Activated naive CD8-positive, alpha-beta T cell treated with anti-CD3 and anti-CD28 coated beads for 36 hours (primary cell): ENCODE data around the gene C9orf152. TPM values are rescaled to one million over a fixed set of nuclear protein-coding genes. Genes with fewer than 3 reads are reported as not detected.

ENCODE experiments used
- DNase-seq: peaks from one replicate; pipeline ENCODE4 v3.0.0; 2021
- H3K27ac Mint-ChIP-seq: one replicate; pipeline ENCODE4 v1.8.0; 2022; ENCODE audit warnings: mild to moderate bottlenecking, moderate library complexity, mixed read lengths
- H3K27me3 Mint-ChIP-seq: one replicate; pipeline ENCODE4 v1.8.0; 2022; ENCODE audit warnings: mild to moderate bottlenecking, mixed read lengths
- H3K36me3 Mint-ChIP-seq: one replicate; pipeline ENCODE4 v1.8.0; 2021; ENCODE audit warnings: mild to moderate bottlenecking, mixed read lengths
- H3K4me1 Mint-ChIP-seq: one replicate; pipeline ENCODE4 v1.8.0; 2021; ENCODE audit warnings: mixed read lengths
- H3K4me3 Mint-ChIP-seq: one replicate; pipeline ENCODE4 v1.8.0; 2022; ENCODE audit warnings: mild to moderate bottlenecking, moderate library complexity, mixed read lengths
- H3K9me3 Mint-ChIP-seq: one replicate; pipeline ENCODE4 v1.8.0; 2022; ENCODE audit warnings: mixed read lengths
- total RNA-seq, 2 experiments: library from RNA; stranded (reverse); gene quantifications; one replicate each; pipeline ENCODE4 v1.2.3, GENCODE V29; 2021

Gene C9orf152
- total RNA-seq, 2 experiments from 2014 or later: not detected

DNA sequence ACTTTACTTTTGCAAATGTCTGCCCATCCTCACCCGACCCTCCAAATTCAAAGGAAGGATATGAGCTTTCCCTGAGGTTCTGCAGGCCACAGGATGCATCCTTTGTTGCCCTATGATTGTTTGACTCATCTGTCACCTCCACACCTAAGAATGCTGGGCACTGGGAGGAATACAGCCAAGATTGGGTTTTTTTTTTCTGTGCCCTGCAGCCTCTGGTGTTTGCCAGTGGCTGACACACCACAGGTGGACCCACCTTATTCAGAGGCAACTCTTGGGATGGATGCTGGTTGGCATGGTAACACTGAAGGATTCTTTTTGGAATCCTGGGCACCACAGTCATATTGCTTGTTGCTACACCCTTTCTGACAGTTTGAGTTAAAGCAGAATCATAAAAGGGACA lies 29.7 kb downstream of the C9orf152 start:
- no peak for DNase-seq
- H3K9me3 Mint-ChIP-seq: peaks cover 2% of the 10 kb centered on the region
- H3K27me3 Mint-ChIP-seq: peaks cover 4% of the 10 kb centered on the region
- H3K36me3 Mint-ChIP-seq: no peaks in the 10 kb centered on the region
- no peak overlapping the region for H3K27ac Mint-ChIP-seq
- H3K4me3 Mint-ChIP-seq: no peak overlapping the region
- H3K4me1 Mint-ChIP-seq: peaks cover 3% of the 10 kb centered on the region

- peaks cover 2% of the 10 kb centered on the region for H3K9me3 Mint-ChIP-seq
- peaks cover 6% of the 10 kb centered on the region for H3K27me3 Mint-ChIP-seq
- no peak for DNase-seq
- peaks cover 4% of the 10 kb centered on the region for H3K4me1 Mint-ChIP-seq
- no peak overlapping the region for H3K27ac Mint-ChIP-seq
- no peak overlapping the region for H3K4me3 Mint-ChIP-seq
- no peaks in the 10 kb centered on the region for H3K36me3 Mint-ChIP-seq
Observed at GRCh38 chr9:110175275-110175968, 32.5 kb downstream of the C9orf152 start.

DNA sequence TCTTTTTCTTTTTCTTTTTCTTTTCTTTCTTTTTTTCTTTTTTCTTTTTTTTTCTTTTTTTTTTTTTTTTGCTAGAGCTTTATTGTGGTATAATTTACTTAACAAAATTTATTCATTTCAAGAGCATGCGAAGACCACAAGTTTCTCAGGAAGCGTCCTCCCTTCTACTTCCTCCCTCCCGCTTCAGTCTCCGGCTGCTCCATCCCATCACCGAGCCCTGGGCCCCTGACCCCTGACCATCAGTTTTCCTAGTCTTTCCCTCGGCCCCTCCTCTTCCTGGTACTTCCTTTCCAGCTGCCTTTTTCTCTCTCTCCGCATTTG lies 34.7 kb downstream of the C9orf152 start:
- Mint-ChIP-seq H3K27me3 (peaks cover 6% of the 10 kb centered on the region), H3K36me3 (no peaks in the 10 kb centered on the region), H3K4me1 (peaks cover 4% of the 10 kb centered on the region), H3K9me3 (peaks cover 2% of the 10 kb centered on the region), H3K4me3 (no peak overlapping the region), H3K27ac (no peak overlapping the region)
- no peak for DNase-seq

DNA sequence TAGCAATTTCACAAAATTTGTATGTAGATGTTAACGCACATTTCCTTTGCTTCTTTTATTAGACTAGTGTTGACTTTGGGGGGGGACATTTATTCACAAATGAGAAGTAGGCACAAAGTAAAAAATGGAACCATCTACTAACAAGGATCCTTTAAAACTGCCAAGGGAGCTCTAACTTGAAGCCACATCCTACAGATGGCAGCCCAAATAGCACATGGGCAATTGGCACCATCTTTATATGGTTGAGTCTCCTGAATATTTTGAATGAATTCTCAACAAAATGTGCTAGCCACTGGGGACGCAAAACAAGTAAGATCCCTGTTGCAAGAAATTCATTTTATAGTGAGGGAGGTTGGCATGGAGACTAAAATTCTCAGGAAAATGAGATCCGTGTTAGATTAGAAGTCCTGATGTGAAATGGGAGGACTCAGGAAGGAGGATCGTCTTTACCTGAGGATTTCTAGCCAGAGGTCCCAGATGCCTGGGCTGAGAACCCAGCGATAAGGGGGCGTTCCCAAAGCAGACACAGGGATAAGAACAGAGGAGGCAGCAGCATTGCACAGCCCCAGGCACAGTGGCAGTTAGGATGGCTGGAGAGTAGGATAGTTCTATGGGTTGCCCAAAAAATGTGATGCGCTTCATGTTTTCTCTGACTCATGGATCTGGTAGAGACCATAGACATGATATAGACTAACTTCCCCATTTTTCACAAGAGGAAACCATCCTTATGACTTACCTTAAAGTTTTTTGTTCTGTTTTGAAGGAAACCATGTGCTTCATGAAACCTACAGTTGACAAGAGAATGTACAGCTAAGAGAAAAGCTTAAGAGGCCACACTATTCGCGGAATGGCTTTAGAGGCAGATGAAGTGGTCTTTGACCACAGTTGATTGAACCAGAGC lies 37.4 kb downstream of the C9orf152 start:
- Mint-ChIP-seq H3K4me1 (peaks cover 4% of the 10 kb centered on the region), H3K9me3 (peaks cover 2% of the 10 kb centered on the region), H3K27ac (no peak overlapping the region), H3K27me3 (peaks cover 9% of the 10 kb centered on the region), H3K4me3 (no peak overlapping the region), H3K36me3 (no peaks in the 10 kb centered on the region)
- DNase-seq: no peak

DNA sequence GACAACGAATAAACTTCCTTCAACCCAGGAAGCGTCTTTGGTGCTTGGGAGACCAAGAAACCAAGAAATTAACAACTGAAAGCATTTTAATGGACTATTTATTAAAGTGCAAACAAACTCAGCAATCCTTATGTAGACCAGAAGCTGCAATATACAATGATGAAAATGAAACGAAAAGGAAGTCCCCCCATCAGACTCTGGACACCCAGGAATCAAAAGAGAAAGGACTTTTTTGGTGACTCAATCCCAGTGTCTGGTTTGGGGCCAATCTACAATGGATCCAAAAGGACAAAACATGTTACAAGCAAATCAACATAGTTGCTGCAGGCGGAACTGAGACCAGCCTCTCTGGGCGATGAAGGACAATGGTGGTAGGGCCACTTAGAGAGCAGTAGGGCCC lies 39.5 kb downstream of the C9orf152 start:
- Mint-ChIP-seq H3K9me3 (peaks cover under 1% of the 10 kb centered on the region), H3K27ac (no peak overlapping the region), H3K4me1 (peaks cover 2% of the 10 kb centered on the region), H3K27me3 (peaks cover 7% of the 10 kb centered on the region), H3K36me3 (no peaks in the 10 kb centered on the region), H3K4me3 (no peak overlapping the region)
- no peak for DNase-seq

GRCh38 chr9:110161940-110162339 lies 46.0 kb downstream of the C9orf152 start:
- H3K4me3 Mint-ChIP-seq: no peak overlapping the region
- H3K4me1 Mint-ChIP-seq: peaks cover 19% of the 10 kb centered on the region
- H3K27me3 Mint-ChIP-seq: peaks cover 3% of the 10 kb centered on the region
- no peaks in the 10 kb centered on the region for H3K36me3 Mint-ChIP-seq
- no peak overlapping the region for H3K27ac Mint-ChIP-seq
- DNase-seq: no peak
- no peaks in the 10 kb centered on the region for H3K9me3 Mint-ChIP-seq

- DNase-seq: no peak
- no peak overlapping the region for H3K4me3 Mint-ChIP-seq
- no peaks in the 10 kb centered on the region for H3K9me3 Mint-ChIP-seq
- H3K27ac Mint-ChIP-seq: no peak overlapping the region
- H3K4me1 Mint-ChIP-seq: peaks cover 31% of the 10 kb centered on the region
- H3K36me3 Mint-ChIP-seq: no peaks in the 10 kb centered on the region
- no peaks in the 10 kb centered on the region for H3K27me3 Mint-ChIP-seq
Observed at GRCh38 chr9:110160685-110161084, 47.3 kb downstream of the C9orf152 start.

GRCh38 chr9:110160123-110160522 lies 47.8 kb downstream of the C9orf152 start:
- H3K27me3 Mint-ChIP-seq: no peaks in the 10 kb centered on the region
- no peaks in the 10 kb centered on the region for H3K9me3 Mint-ChIP-seq
- no peak overlapping the region for H3K4me3 Mint-ChIP-seq
- no peaks in the 10 kb centered on the region for H3K36me3 Mint-ChIP-seq
- H3K4me1 Mint-ChIP-seq: peaks cover 31% of the 10 kb centered on the region
- DNase-seq: no peak
- H3K27ac Mint-ChIP-seq: no peak overlapping the region

DNA sequence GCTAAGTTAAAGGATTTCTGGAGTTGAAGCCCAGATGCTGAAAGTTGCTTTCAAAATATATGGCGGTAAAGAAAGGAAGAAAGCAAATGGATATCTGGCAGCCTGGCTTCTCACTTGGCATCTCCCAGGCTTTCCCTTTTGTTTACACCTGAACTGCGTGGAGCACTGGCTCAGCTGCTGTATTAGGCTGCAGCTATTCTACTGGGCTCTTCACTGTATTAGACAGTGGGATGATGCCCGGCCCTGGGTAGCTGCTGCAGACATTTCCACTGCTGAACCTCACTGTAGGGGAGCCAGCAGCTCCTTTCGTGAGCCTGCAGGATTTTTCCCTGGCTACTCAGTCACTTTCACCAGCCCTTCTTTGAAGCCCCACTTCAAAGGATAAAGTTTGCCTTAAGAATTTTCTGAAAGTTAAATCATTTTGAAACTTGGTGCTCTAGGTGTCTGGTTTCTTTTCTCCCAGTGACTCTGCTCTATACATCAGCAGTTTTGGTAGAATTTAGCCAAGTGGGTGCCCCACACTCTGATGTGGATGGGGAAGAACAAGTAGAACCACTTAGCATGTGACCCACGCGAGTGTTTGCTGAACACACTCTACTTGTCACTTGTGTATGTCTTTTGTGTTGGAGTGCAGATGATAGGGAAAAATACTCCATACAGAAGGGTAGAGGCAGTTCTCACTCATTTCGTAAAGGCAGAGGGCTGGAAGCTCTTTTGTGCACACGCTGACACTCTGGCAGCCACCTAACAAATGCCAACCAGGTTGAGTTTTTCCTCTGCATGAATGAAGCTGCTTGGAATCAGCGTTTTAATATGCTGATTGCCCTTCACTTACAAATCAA lies 49.9 kb downstream of the C9orf152 start:
- no peaks in the 10 kb centered on the region for H3K36me3 Mint-ChIP-seq
- peaks cover 32% of the 10 kb centered on the region for H3K4me1 Mint-ChIP-seq
- no peak for DNase-seq
- no peak overlapping the region for H3K4me3 Mint-ChIP-seq
- H3K9me3 Mint-ChIP-seq: no peaks in the 10 kb centered on the region
- H3K27ac Mint-ChIP-seq: no peak overlapping the region
- no peaks in the 10 kb centered on the region for H3K27me3 Mint-ChIP-seq

- no peaks in the 10 kb centered on the region for H3K36me3 Mint-ChIP-seq
- no peaks in the 10 kb centered on the region for H3K27me3 Mint-ChIP-seq
- no peak overlapping the region for H3K4me3 Mint-ChIP-seq
- H3K4me1 Mint-ChIP-seq: peaks cover 28% of the 10 kb centered on the region
- H3K9me3 Mint-ChIP-seq: no peaks in the 10 kb centered on the region
- DNase-seq: no peak
- H3K27ac Mint-ChIP-seq: no peak overlapping the region
Observed at GRCh38 chr9:110156902-110157301, 51.1 kb downstream of the C9orf152 start.

GRCh38 chr9:110156416-110156815 lies 51.5 kb downstream of the C9orf152 start:
- Mint-ChIP-seq H3K4me3 (no peak overlapping the region), H3K36me3 (no peaks in the 10 kb centered on the region), H3K27ac (no peak overlapping the region), H3K27me3 (no peaks in the 10 kb centered on the region), H3K9me3 (no peaks in the 10 kb centered on the region), H3K4me1 (peaks cover 27% of the 10 kb centered on the region)
- no peak for DNase-seq

DNA sequence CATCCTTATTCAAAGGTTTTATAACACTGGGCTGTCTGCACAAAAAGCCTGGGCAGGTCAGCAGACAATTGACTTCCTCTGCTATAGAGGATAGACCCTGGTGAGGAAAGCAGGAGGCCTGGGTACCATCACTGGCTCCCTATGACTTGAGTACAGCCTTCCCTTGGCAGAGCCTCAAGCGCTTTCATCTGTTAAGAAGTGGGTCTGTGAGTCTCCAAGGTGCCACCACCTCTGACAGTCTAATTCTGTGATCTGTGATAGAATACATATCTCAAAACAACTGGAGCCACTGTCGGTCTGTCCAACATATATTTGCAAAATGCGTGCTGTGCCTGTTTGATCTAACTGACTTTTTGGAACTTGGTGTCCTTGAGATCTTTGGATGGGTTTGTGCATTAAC lies 52.2 kb downstream of the C9orf152 start:
- Mint-ChIP-seq H3K4me1 (peaks cover 25% of the 10 kb centered on the region), H3K27me3 (no peaks in the 10 kb centered on the region), H3K4me3 (no peak overlapping the region)

GRCh38 chr9:110153431-110153830 lies 54.5 kb downstream of the C9orf152 start:
- peaks cover 3% of the 10 kb centered on the region for H3K36me3 Mint-ChIP-seq
- H3K4me1 Mint-ChIP-seq: peaks cover 34% of the 10 kb centered on the region
- no peak overlapping the region for H3K4me3 Mint-ChIP-seq
- H3K27me3 Mint-ChIP-seq: no peaks in the 10 kb centered on the region
- DNase-seq: no peak
- H3K9me3 Mint-ChIP-seq: no peaks in the 10 kb centered on the region
- no peak overlapping the region for H3K27ac Mint-ChIP-seq

More for the DNA sequence above, 52.2 kb downstream of the C9orf152 start:
- Mint-ChIP-seq H3K36me3 (no peaks in the 10 kb centered on the region), H3K27ac (no peak overlapping the region), H3K9me3 (no peaks in the 10 kb centered on the region)
- DNase-seq: no peak

GRCh38 chr9:110152704-110153374 lies 55.1 kb downstream of the C9orf152 start:
- H3K4me3 Mint-ChIP-seq: no peak overlapping the region
- H3K27ac Mint-ChIP-seq: no peak overlapping the region
- no peak for DNase-seq
- H3K27me3 Mint-ChIP-seq: no peaks in the 10 kb centered on the region
- H3K4me1 Mint-ChIP-seq: peaks cover 35% of the 10 kb centered on the region
- H3K9me3 Mint-ChIP-seq: no peaks in the 10 kb centered on the region
- H3K36me3 Mint-ChIP-seq: peaks cover 3% of the 10 kb centered on the region
